M059J (cell line): ENCODE measurements around the gene SARDH. TPM values are rescaled to one million over a fixed set of nuclear protein-coding genes. Genes with fewer than 3 reads are reported as not detected.
"Not testable (repeated sequence)": the region's sequence is repeated elsewhere in the genome, so short reads cannot be mapped to it uniquely, and the experiment has no call there.

Source experiments
- DNase-seq: peaks from one replicate; pipeline ENCODE4 v3.0.0-alpha.2; 2012; ENCODE audit warnings: low read depth
- total RNA-seq: library from RNA; depleted of rRNA; stranded (reverse); fragments of >200 nt; shearing (Covaris generic); gene quantifications from 2 replicates; pipeline ENCODE4 v1.2.3, GENCODE V29; 2014

SARDH gene
- total RNA-seq, 1 experiment from 2014 or later = 1.3 TPM

DNA sequence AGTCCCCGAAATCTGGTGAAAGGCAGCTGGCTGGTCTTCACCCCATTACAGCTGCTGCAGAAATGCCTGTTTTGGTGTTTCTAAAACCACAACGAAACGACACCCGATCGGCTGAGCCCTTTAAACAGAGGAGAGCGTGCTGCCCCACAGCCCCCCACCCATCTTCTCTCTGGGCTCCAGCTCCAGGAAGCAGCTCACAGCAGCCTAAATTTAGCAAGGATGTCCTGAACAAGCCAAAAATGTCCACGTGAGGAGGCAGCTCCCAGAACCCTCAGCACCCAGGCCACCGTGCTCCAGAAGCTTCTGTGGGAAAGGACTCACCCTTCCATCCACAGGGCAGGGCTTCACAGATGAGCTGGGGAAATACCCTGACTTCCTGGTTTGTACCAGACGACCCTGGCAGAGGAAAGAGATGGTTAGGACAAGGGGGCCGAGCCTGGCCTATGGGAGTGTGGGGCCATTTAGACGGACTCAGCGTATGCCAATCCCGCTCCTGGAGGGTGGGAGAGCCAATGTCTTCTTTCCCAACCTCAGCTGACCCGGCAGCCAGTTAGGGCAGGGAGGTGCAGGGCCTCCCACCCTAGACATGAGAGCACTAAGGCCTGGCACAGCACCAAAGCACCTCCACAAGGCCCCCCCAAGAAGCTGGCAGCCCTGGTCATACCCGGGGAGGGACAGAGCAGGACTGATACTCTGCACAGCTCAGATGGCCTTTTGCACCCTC, 39.1 kb upstream of the SARDH start:
- DNase-seq = no peak

DNA sequence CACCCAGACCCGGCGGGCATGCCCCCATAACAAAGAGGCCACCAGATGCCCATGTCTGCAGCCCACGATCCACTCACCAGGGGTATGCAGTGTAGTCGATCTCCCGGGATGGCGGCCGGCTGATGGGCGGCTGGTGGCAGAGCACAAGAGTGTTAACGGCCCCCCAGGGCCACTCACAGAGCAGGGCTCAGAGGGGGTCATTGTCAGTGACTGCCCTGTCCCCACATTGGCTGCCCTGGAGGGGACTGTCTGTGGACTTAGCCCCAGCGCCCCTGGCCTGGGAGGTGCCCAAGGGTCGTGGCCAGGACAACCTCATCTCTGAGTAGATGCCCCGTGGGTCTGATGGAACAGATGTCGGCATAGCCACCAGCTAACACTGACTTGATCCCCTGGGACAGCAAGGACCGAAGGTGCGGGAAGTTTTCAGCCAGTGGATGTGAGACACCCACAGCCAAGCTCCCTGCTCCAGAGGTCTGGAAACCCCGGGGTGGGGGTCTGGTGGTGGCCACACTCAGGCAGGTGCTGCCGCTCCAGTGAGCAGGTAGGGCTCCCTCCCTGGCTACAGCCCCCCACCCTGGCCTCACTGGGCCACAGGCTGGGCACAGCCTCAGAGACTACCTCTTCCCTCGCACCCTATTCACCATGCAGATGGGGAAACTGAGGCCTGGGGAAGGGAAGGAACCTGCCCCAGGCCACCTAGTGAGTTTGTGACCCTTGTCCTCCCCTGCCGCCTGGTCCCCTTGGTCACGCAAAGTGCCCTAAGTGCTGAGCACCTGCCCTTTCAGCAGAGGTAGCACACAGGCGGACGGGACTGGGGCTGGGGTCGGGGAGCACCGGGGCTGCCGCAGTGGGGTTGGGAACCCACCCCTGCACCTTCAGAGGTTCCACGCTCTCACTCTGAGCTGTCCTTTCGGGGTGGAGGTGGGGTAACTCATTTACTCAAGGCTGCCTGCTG, 38.1 kb upstream of the SARDH start:
- DNase-seq = no peak

DNA sequence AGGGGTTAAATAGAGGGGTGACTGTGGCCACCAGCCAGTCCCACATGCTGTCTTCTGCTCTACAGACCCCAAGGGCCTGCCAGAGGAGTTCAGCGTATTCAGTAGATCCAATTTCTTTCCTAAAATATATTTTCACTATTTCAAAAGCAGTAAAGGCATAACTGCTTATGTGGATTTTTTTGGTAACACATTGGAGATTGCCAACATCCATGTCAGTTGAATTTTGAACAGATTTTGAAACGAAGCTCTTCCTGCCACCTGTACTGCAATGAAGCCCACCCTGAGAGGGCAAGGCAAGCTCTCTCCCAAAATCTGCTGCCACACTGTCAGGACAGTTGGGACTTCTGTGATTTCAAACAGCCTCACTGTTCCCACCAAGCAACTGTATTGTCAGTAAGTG, 37.1 kb upstream of the SARDH start:
- DNase-seq = no peak

DNA sequence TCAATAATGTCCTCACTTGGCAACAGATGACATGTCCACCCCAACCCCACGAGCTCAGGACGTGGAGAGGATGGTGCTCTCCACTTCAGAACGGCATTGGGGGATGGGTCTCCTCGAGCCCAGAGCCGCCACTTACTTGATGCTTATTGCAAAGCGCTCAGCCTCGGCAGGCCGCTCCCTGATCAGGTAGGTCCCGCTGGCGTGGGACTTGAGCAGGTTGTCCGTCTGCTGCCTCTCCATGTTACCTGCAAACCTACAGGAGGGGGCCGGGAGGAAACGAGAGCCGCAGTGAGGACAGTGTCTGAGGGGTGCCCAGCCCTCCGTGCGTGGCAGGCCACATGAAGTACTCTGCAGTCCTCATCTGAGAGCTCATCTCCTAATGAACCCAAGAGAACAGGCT, 36.6 kb upstream of the SARDH start:
- no peak for DNase-seq

GRCh38 chr9:133773889-133774655, 35.9 kb upstream of the SARDH start:
- DNase-seq = no peak

- DNase-seq = no peak
Observed at GRCh38 chr9:133772581-133772980, 34.4 kb upstream of the SARDH start.

GRCh38 chr9:133771486-133772482, 33.6 kb upstream of the SARDH start:
- DNase-seq = no peak

GRCh38 chr9:133770076-133770777, 32.1 kb upstream of the SARDH start:
- no peak for DNase-seq

GRCh38 chr9:133769511-133770075, 31.4 kb upstream of the SARDH start:
- no peak for DNase-seq

DNA sequence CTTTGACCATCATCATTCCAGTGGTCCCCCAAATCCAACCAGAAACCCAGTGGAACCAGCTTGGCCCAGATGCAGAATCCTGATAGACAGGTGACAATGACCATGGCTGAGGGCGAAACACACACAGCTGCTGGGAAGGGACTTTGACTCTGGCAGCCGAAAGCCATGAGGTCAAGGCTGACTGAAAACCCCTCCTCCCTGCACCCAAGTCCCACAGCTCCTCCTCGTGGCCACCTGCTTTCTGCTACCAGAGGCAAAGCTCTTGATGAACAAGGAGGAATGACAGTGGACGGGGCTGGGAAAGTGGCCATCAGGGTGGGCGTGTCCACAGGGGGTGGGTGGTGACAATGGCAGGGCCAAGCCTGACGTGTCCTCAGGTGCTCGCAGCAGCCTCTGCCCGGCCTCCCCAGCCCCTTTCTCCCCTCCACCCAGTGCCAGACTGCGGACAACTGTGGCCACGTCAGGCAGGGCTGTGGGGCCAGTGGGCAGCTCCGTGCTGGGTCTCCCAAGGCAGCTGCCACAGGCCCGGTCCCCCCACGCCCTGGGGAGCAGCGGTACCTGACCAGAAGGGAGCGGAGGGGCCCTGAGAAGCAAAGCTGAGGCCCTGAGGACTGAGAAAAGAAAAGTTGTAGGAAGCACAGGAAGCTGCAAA, 30.8 kb upstream of the SARDH start:
- DNase-seq = no peak

- DNase-seq = no peak
Observed at GRCh38 chr9:133768371-133768858, 30.3 kb upstream of the SARDH start.

- no peak for DNase-seq
Observed at GRCh38 chr9:133767625-133768024, 29.5 kb upstream of the SARDH start.

- no peak for DNase-seq
Observed at GRCh38 chr9:133767008-133767407, 28.9 kb upstream of the SARDH start.

DNA sequence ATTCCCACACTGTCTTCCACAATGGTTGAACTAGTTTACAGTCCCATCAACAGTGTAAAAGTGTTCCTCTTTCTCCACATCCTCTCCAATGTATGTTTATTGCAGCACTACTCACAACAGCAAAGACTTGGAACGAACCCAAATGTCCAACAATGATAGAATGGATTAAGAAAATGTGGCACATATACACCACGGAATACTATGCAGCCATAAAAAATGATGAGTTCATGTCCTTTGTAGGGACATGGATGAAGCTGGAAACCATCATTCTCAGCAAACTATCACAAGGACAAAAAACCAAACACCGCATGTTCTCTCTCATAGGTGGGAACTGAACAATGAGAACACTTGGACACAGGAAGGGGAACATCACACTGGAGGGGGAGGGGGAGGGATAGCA, 28.1 kb upstream of the SARDH start:
- not testable (repeated sequence) for DNase-seq

DNA sequence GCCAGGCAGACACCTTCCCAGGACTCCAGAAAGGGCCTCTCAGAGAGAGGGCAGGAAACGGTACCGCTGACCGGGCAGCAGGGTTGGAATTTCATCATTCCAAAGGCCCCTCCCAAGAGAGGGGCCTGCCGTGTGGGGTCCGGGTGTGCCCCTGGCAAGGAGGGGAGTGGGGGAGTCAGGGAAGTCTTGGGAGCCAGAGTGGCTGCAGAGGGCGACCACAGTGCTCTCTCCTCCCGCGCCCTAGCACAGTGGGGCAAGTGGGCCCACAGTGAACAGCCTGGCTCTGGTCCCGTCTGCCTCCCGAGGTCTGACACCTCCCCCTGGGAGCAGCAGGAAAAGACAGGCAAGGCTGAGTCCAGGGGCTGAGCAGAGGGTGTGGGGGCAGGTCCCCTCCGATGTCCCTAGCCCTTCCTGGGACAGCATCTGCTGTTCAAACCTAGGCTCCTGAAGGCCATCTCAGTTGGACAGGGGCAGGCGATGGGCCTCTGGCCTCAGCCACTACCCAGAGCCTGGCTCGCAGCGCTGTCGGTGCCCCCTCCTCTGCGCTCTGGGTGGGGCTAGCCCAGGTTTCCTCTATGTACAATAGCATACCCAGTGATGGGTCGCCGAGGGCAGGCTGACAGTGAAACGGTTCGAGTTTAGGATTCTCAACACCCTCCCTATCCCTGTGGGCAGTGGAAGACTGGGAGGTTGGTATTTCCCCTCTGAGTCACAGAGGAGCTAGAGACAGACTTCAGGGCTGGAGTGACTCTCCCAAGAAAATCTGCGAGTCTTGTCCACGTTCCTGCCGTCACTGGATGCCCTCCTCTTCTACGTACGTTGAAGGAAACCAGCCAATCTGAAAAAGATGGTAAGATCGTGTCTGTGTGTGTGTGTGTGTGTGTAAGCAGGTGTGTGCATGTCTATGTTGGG, 25.4 kb upstream of the SARDH start:
- DNase-seq = peak; percentile 11

DNA sequence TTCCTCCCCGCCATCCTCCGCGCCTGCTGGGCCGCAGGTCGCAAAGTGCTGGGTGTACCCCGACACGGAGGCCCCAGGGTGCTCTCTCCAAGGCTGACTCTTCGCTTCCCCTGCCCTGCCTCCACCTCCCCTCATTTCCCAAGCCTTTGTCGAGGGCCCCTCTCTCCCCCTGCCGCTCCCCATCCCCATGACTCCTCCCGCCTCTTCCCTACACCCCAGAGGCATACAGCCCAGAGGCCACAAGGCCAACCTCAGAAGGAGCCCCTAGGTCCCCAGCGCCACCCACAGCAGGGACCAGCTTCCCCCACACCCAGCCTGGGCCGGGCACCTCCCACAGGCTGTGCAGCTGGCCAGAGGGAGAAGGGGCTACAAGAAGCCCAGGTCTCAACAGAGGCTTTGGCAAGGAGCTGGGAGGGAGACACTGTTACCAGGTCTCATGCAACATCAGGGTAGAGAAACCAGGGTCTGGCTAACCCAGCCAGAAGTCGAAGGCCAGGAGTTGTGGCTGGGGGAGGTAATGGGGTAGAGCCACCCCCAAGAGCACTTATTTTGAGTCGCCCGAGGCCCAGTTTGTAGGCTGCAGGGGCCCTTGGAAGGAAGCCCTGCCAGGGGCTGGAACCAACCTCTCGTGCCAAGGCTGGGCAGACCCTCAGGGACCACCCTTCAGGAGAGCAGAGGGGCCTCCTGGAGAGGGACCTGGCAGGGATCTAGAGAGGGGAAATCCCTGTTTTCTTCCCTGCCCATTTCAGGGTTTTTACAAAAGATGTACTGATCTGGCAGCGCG, 24.5 kb upstream of the SARDH start:
- DNase-seq = no peak

DNA sequence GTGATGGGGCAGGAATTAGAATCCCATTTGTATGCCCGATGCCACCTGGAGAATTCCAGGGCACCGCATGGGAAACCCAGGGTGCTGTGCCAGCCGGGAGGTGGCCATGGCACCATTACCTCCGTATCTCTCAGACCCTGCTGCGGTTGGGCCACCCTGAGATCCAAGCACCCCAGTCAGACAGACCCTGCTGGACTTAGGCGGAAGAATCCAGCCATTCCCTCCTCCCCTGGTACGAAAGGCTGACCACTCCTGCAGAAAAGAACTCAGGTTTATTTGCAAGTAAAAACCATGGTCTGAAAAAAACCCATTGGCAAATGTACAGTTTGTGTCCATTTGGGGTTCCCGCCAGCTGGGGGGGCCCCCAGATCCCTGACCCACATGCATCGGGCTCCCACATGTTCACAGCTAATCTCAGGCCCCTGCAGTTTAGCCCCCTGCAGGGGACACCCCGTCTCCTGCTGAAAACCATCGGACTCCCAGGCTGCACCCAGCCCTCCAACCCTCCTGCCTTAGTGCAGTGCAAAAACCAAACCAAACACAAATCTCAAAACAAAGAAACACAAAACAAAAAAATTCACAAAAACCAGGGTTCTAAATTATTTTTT, 23.6 kb upstream of the SARDH start:
- no peak for DNase-seq
